PC-9 (cell line): ENCODE data around the gene PHC2. TPM values are rescaled to one million over a fixed set of nuclear protein-coding genes. Genes with fewer than 3 reads are reported as not detected.

Experiments used
- BruUV-seq: library from RNA; stranded (reverse); fragments of 400-500 nt; replicated peaks from 2 replicates; lab custom pipeline; 2021; lab: Mats Ljungman, UMichigan
- CTCF ChIA-PET: fragments of 300-600 bp; sonication (Branson Sonifier 250); formaldehyde crosslinking; loops from one replicate; lab custom pipeline; 2022; ENCODE audit warnings: antibody characterized with exemption; lab: Charles Lee
- POLR2A ChIA-PET: fragments of 300-600 bp; sonication (Branson Sonifier 250); formaldehyde crosslinking; loops from one replicate; lab custom pipeline; 2022; ENCODE audit warnings: antibody characterized with exemption; ENCODE audit not compliant: unreplicated experiment; lab: Charles Lee
- DNase-seq, 2 experiments: peaks; one replicate each; pipeline versions ENCODE4 v3.0.0 to v3.0.0-alpha.2; 2015 to 2022; ENCODE audit warnings: mixed read lengths in 1 of 2
- H2AFZ ChIP-seq: fragments of 200-600 bp; sonication (generic); 2 replicates; pipeline ENCODE4 v1.8.1; 2017; ENCODE audit warnings: antibody characterized with exemption
- H3F3A ChIP-seq: fragments of 200-600 bp; sonication (generic); 2 replicates; pipeline ENCODE4 v1.8.1; 2017; ENCODE audit warnings: antibody characterized with exemption, mild to moderate bottlenecking, low read depth; ENCODE audit not compliant: insufficient read depth
- H3K27ac ChIP-seq: fragments of 200-600 bp; sonication (generic); 2 replicates; pipeline ENCODE4 v1.6.1; 2016; ENCODE audit warnings: mixed run types
- H3K27me3 ChIP-seq: fragments of 200-600 bp; sonication (generic); 2 replicates; pipeline ENCODE4 v1.6.1; 2016; ENCODE audit warnings: low read depth, mixed run types; ENCODE audit not compliant: insufficient read depth
- H3K36me3 ChIP-seq: fragments of 200-600 bp; sonication (generic); 2 replicates; pipeline ENCODE4 v1.6.1; 2016; ENCODE audit warnings: low read depth, mixed run types
- H3K4me1 ChIP-seq: fragments of 200-600 bp; sonication (generic); replicated peaks from 2 replicates; pipeline ENCODE4 v1.6.1; 2016; ENCODE audit warnings: mixed run types; ENCODE audit not compliant: insufficient read depth
- H3K4me2 ChIP-seq: fragments of 200-600 bp; sonication (generic); 2 replicates; pipeline ENCODE4 v1.6.1; 2017; ENCODE audit warnings: mixed run types
- H3K4me3 ChIP-seq: fragments of 200-600 bp; sonication (generic); 2 replicates; pipeline ENCODE4 v1.6.1; 2016; ENCODE audit warnings: mixed run types
- H3K79me2 ChIP-seq: fragments of 200-600 bp; sonication (generic); 2 replicates; pipeline ENCODE4 v1.6.1; 2017; ENCODE audit warnings: low read depth, mixed run types
- H3K9me2 ChIP-seq: fragments of 200-600 bp; sonication (generic); 2 replicates; pipeline ENCODE4 v1.8.1; 2017; ENCODE audit warnings: mild to moderate bottlenecking; ENCODE audit not compliant: insufficient read depth
- H3K9me3 ChIP-seq: fragments of 200-600 bp; sonication (generic); 2 replicates; pipeline ENCODE4 v1.8.1; 2016; ENCODE audit warnings: low read depth; ENCODE audit not compliant: insufficient read depth
- H4K20me1 ChIP-seq: fragments of 200-600 bp; sonication (generic); 2 replicates; pipeline ENCODE4 v1.8.1; 2017; ENCODE audit not compliant: insufficient read depth
- EZH2 ChIP-seq: fragments of 200-600 bp; sonication (generic); IDR thresholded peaks from 2 replicates; pipeline ENCODE4 v1.8.0; 2017; ENCODE audit warnings: antibody characterized with exemption, low read depth
- intact Hi-C: fragments of 100-400 bp; cut with micrococcal nuclease; formaldehyde crosslinking; loops from one replicate; pipeline ENCODE4 v1.10.0; 2022; ENCODE audit not compliant: unreplicated experiment
- total RNA-seq: library from RNA; stranded (reverse); gene quantifications from 2 replicates; pipeline ENCODE4 v1.2.3, GENCODE V29; 2021
- TF ChIP-seq, protein P1 (sequence below): fragments of 200-600 bp; sonication (generic); conservative IDR thresholded peaks from 2 replicates; pipeline ENCODE4 v1.6.1; 2017; ENCODE audit warnings: mixed run types, antibody characterized with exemption, mild to moderate bottlenecking, moderate library complexity

PHC2 gene
- total RNA-seq, 1 experiment from 2014 or later: 48.1 TPM

- H3K4me2 ChIP-seq: no peak overlapping the region
- H3K79me2 ChIP-seq: 0 out of 2 replicates have a peak, but pooled peaks cover 6% of the 10 kb centered on the region
- no peak overlapping the region for H3K27ac ChIP-seq
- H2AFZ ChIP-seq: no peak overlapping the region
- H3K9me3 ChIP-seq: no peaks in the 10 kb centered on the region
- BruUV-seq: no TSS peak
- CTCF ChIA-PET: no interaction called here
- intact Hi-C loops: no loop called here
- H3K36me3 ChIP-seq: no peaks in the 10 kb centered on the region
- TF ChIP-seq, protein P1, sequence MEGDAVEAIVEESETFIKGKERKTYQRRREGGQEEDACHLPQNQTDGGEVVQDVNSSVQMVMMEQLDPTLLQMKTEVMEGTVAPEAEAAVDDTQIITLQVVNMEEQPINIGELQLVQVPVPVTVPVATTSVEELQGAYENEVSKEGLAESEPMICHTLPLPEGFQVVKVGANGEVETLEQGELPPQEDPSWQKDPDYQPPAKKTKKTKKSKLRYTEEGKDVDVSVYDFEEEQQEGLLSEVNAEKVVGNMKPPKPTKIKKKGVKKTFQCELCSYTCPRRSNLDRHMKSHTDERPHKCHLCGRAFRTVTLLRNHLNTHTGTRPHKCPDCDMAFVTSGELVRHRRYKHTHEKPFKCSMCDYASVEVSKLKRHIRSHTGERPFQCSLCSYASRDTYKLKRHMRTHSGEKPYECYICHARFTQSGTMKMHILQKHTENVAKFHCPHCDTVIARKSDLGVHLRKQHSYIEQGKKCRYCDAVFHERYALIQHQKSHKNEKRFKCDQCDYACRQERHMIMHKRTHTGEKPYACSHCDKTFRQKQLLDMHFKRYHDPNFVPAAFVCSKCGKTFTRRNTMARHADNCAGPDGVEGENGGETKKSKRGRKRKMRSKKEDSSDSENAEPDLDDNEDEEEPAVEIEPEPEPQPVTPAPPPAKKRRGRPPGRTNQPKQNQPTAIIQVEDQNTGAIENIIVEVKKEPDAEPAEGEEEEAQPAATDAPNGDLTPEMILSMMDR: no peak
- no peak for TF ChIP-seq EZH2
- H3K4me3 ChIP-seq: no peak overlapping the region
- no peak for DNase-seq
- peaks cover 6% of the 10 kb centered on the region for H3K4me1 ChIP-seq
- H3K27me3 ChIP-seq: no peaks in the 10 kb centered on the region
- POLR2A ChIA-PET: no interaction called here
- H3F3A ChIP-seq: peaks cover 2% of the 10 kb centered on the region; the same call in 1 of the 2 replicates
- no peaks in the 10 kb centered on the region for H4K20me1 ChIP-seq
- no peaks in the 10 kb centered on the region for H3K9me2 ChIP-seq
These were observed 59.6 kb downstream of the PHC2 start for GRCh38 chr1:33371334-33371733.

- CTCF ChIA-PET: no interaction called here
- TF ChIP-seq EZH2: no peak
- TF ChIP-seq, protein P1: no peak
- Histone ChIP-seq H3F3A (no peaks in the 10 kb centered on the region), H3K4me2 (no peak overlapping the region), H3K4me1 (peaks cover 3% of the 10 kb centered on the region; the same call in 1 of the 2 replicates), H3K9me2 (no peaks in the 10 kb centered on the region), H3K27ac (no peak overlapping the region), H4K20me1 (no peaks in the 10 kb centered on the region), H3K27me3 (no peaks in the 10 kb centered on the region), H3K9me3 (no peaks in the 10 kb centered on the region), H2AFZ (no peak overlapping the region), H3K4me3 (no peak overlapping the region), H3K79me2 (0 out of 2 replicates have a peak, but pooled peaks cover 5% of the 10 kb centered on the region), H3K36me3 (no peaks in the 10 kb centered on the region)
- POLR2A ChIA-PET: no interaction called here
- no peak for DNase-seq
- intact Hi-C loops: no loop called here
- BruUV-seq: no TSS peak
These were observed 60.1 kb downstream of the PHC2 start for GRCh38 chr1:33370827-33371226.

GRCh38 chr1:33370301-33370700, 60.6 kb downstream of the PHC2 start:
- ChIA-PET CTCF (no interaction called here), POLR2A (no interaction called here)
- no TSS peak for BruUV-seq
- Histone ChIP-seq H3K4me3 (no peak overlapping the region), H3K4me1 (peaks cover 3% of the 10 kb centered on the region; the same call in 1 of the 2 replicates), H3K79me2 (no peaks in the 10 kb centered on the region), H3K4me2 (no peak overlapping the region), H3K9me2 (no peaks in the 10 kb centered on the region), H3F3A (no peaks in the 10 kb centered on the region), H2AFZ (no peak overlapping the region), H3K27ac (no peak overlapping the region), H3K36me3 (no peaks in the 10 kb centered on the region), H3K27me3 (no peaks in the 10 kb centered on the region), H4K20me1 (no peaks in the 10 kb centered on the region), H3K9me3 (no peaks in the 10 kb centered on the region)
- TF ChIP-seq, protein P1: no peak
- TF ChIP-seq EZH2: no peak
- intact Hi-C loops: no loop called here
- no peak for DNase-seq
